ENCODE data around the gene IRF6. TPM values are rescaled to one million over a fixed set of nuclear protein-coding genes. Genes with fewer than 3 reads are reported as not detected.
"Not testable (repeated sequence)": the region's sequence is repeated elsewhere in the genome, so short reads cannot be mapped to it uniquely, and the experiment has no call there.

The IRF6 gene
- total RNA-seq, 2 donors from 2014 or later, result 0.35 to 1.7 TPM

DNA sequence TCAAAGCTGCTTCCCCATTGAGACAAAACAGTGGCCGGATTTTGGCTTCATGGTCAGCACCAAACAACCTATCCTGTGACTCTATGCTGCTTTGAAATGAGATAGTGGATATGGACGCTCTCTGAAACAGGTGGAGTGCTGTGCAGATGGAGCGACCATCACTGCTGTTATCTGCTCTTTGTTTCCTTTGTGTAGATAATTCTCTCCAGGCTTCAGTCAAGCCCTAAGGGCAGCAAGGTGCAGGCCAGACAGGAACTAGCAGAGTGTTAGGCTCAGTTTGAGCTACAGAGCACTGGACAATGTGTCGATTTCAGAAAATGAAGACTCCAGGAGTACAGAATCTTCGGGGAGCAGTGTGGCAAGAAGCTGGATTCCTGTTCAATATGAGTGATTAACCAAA, 4.8 kb upstream of the IRF6 start:
- Mint-ChIP-seq H3K36me3 (ENCODE audit: low read depth) (no peaks in the 10 kb centered on the region), H3K9me3 (no peaks in the 10 kb centered on the region), H3K27me3 (no peaks in the 10 kb centered on the region), H3K4me1 (peaks cover 12% of the 10 kb centered on the region), H3K27ac (no peak overlapping the region), H3K4me3 (no peak overlapping the region)
- no peak for ATAC-seq (replicated peaks)

DNA sequence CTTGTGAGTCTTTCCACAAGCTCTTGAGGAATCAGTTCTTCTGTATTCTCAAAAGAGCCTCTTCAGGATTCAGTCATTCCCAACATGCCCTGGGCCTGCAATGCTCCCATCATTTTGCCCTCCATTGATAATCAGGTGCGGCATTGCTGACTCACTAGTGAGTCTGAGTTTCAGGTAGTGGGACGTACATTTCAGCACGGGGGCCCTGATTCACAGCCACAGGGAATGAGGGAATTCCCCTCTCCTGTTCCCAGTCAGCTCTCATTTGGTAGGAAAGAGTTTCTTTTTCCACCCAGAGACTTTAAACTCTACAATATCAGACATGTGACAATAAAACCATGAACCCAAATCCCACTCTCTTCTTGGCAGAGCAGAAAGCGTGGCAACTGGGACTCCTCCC, 3.7 kb upstream of the IRF6 start:
- Mint-ChIP-seq H3K4me3 (no peak overlapping the region), H3K9me3 (no peaks in the 10 kb centered on the region), H3K27ac (no peak overlapping the region), H3K36me3 (ENCODE audit: low read depth) (no peaks in the 10 kb centered on the region), H3K27me3 (peaks cover 4% of the 10 kb centered on the region), H3K4me1 (peaks cover 13% of the 10 kb centered on the region)
- peak; percentile 18 for ATAC-seq (replicated peaks)

DNA sequence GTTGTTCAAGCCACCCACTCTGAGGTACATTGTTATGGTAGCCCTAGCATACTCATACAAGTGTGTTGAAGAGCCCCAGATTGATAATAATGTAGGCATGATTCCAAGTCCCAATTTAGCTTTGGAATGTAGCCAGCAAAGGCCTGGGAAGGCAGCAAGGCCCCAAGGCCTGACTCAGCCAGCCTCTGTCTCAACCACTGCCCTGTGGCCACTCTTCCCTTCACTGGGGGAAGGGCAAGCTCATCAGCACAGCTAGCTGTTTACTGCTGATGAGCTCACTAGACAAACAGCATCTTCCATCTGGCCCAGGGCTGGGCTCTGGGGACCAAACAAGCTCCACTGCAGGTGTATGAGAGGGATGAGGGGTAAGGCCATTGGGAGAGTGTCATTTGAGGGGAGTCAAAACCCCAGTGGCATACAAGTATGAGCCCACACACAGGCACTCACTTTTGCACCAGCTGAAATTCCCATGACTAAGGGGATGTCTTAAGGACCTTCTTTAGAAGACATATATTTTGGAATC, 2.2 kb upstream of the IRF6 start:
- H3K4me3 Mint-ChIP-seq, result no peak overlapping the region
- H3K36me3 Mint-ChIP-seq (ENCODE audit: low read depth), result no peaks in the 10 kb centered on the region
- no peak for ATAC-seq (replicated peaks)
- H3K27ac Mint-ChIP-seq, result no peak overlapping the region
- peaks cover 17% of the 10 kb centered on the region for H3K4me1 Mint-ChIP-seq
- peaks cover 8% of the 10 kb centered on the region for H3K27me3 Mint-ChIP-seq
- H3K9me3 Mint-ChIP-seq, result no peaks in the 10 kb centered on the region

- Mint-ChIP-seq H3K36me3 (ENCODE audit: low read depth) (no peaks in the 10 kb centered on the region), H3K9me3 (no peaks in the 10 kb centered on the region), H3K27ac (no peak overlapping the region), H3K4me3 (no peak overlapping the region), H3K27me3 (peaks cover 10% of the 10 kb centered on the region), H3K4me1 (peaks cover 17% of the 10 kb centered on the region)
- peak; percentile 41 for ATAC-seq (replicated peaks)
These were observed 1.6 kb upstream of the IRF6 start for GRCh38 chr1:209807509-209807908.

DNA sequence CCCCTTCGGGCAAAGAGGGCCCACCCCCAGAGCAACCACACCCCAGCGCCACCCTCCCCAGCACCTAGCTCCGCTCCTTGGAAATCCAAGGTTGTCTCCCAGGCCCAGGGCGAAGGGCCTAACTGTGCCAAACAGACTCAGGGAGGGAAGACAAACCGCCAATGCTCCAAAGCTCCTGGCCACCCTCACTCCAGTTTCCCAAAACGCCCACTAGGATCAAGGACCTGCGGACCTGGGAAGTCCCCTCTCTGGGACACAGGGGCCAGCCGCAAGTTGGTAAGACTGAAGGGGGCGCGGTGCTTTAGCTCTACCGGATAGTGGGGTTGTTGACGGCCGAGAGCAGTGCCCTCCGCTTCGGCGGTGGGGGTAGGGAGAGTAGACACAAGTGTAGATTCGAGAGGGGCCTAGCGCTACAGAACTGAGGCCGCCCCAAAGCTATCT, 581 bp downstream of the IRF6 start:
- Mint-ChIP-seq H3K27me3 (peaks cover 16% of the 10 kb centered on the region), H3K27ac (peak overlapping the region; percentile 67), H3K36me3 (ENCODE audit: low read depth) (no peaks in the 10 kb centered on the region), H3K9me3 (no peaks in the 10 kb centered on the region), H3K4me3 (peak overlapping the region; percentile 89), H3K4me1 (peaks cover 17% of the 10 kb centered on the region)
- ATAC-seq (replicated peaks), result no peak

GRCh38 chr1:209803568-209803967, 2.4 kb downstream of the IRF6 start:
- Mint-ChIP-seq H3K9me3 (no peaks in the 10 kb centered on the region), H3K36me3 (ENCODE audit: low read depth) (no peaks in the 10 kb centered on the region), H3K27me3 (peaks cover 16% of the 10 kb centered on the region), H3K4me1 (peaks cover 17% of the 10 kb centered on the region), H3K4me3 (no peak overlapping the region), H3K27ac (no peak overlapping the region)
- ATAC-seq (replicated peaks), result no peak

GRCh38 chr1:209802780-209803152, 3.2 kb downstream of the IRF6 start:
- no peaks in the 10 kb centered on the region for H3K9me3 Mint-ChIP-seq
- peaks cover 16% of the 10 kb centered on the region for H3K27me3 Mint-ChIP-seq
- H3K4me1 Mint-ChIP-seq, result peaks cover 17% of the 10 kb centered on the region
- no peaks in the 10 kb centered on the region for H3K36me3 Mint-ChIP-seq (ENCODE audit: low read depth)
- H3K27ac Mint-ChIP-seq, result no peak overlapping the region
- ATAC-seq (replicated peaks), result no peak
- H3K4me3 Mint-ChIP-seq, result no peak overlapping the region

DNA sequence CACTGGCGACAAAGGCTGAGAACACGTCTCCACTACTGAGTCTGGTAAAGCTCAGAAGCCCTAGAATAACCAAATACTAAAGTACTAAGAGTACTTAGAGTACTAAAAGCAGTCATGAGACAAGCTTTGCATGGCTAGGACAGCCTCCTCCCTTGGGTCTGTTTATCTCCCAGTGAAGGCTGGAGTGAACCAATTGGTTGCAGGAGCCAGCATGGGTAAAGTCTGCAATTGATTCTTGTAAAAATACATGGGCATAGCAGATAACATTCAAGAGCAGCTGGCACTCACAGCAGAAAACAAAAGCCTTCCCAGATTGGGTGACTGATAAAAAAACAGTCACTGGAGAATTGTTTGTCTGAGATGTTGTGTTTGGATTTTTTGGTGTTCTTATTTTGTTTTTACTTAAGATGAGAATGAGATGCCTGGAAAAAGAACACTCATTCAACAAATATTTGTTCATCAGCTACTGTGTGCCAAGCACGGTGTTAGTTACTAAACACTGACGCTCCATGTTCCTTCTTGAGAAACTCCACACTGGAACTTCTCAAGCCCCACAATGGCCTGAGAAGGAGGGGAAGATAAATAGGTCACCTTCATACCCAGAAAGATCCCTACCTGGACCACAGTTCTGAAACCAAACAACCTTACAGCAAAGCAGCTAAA, 3.7 kb downstream of the IRF6 start:
- peaks cover 13% of the 10 kb centered on the region for H3K4me1 Mint-ChIP-seq
- no peaks in the 10 kb centered on the region for H3K36me3 Mint-ChIP-seq (ENCODE audit: low read depth)
- ATAC-seq (replicated peaks), result no peak
- peaks cover 16% of the 10 kb centered on the region for H3K27me3 Mint-ChIP-seq
- H3K9me3 Mint-ChIP-seq, result no peaks in the 10 kb centered on the region
- H3K27ac Mint-ChIP-seq, result no peak overlapping the region
- H3K4me3 Mint-ChIP-seq, result no peak overlapping the region

- H3K36me3 Mint-ChIP-seq (ENCODE audit: low read depth), result no peaks in the 10 kb centered on the region
- H3K9me3 Mint-ChIP-seq, result no peaks in the 10 kb centered on the region
- no peak overlapping the region for H3K4me3 Mint-ChIP-seq
- H3K27ac Mint-ChIP-seq, result no peak overlapping the region
- no peak for ATAC-seq (replicated peaks)
- peaks cover 13% of the 10 kb centered on the region for H3K4me1 Mint-ChIP-seq
- peaks cover 19% of the 10 kb centered on the region for H3K27me3 Mint-ChIP-seq
These were observed 4.7 kb downstream of the IRF6 start for GRCh38 chr1:209800984-209801834.

- Mint-ChIP-seq H3K27ac (no peak overlapping the region), H3K4me3 (no peak overlapping the region), H3K27me3 (peaks cover 18% of the 10 kb centered on the region), H3K36me3 (ENCODE audit: low read depth) (no peaks in the 10 kb centered on the region), H3K9me3 (no peaks in the 10 kb centered on the region), H3K4me1 (peaks cover 5% of the 10 kb centered on the region)
- ATAC-seq (replicated peaks), result no peak
These were observed 7.8 kb downstream of the IRF6 start for GRCh38 chr1:209797978-209798639.

- H3K4me1 Mint-ChIP-seq; H3K9me3 Mint-ChIP-seq; ATAC-seq (replicated peaks); H3K4me3 Mint-ChIP-seq; H3K36me3 Mint-ChIP-seq (ENCODE audit: low read depth); H3K27ac Mint-ChIP-seq: not testable (repeated sequence)
- peaks cover 13% of the 10 kb centered on the region for H3K27me3 Mint-ChIP-seq
These were observed 12.2 kb downstream of the IRF6 start for GRCh38 chr1:209793711-209794110.

DNA sequence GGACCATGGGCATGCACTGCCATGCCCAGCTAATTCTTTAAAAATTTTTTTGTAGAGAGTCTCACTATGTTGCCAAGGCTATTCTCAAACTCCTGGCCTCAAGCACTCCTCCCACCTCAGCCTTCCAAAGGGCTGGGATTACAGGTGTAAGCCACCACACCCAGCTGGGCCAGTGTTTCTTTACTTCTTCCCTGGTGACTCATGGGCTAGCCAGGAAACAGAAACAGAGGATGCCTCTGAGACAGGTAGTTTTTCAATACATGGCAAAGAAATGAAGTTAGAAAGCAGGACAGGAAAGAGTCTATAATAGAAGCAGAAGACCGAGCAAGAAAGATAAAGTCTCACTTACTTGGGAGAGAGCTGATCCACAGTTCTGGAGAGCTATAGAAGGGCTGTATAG, 14.0 kb downstream of the IRF6 start:
- Mint-ChIP-seq H3K4me1 (peaks cover 5% of the 10 kb centered on the region), H3K4me3 (no peak overlapping the region), H3K27ac (no peak overlapping the region), H3K27me3 (peaks cover 13% of the 10 kb centered on the region), H3K36me3 (ENCODE audit: low read depth) (no peaks in the 10 kb centered on the region), H3K9me3 (no peaks in the 10 kb centered on the region)
- ATAC-seq (replicated peaks), result no peak

- no peak for ATAC-seq (replicated peaks)
- Mint-ChIP-seq H3K36me3 (ENCODE audit: low read depth) (no peaks in the 10 kb centered on the region), H3K4me3 (no peak overlapping the region), H3K4me1 (no peaks in the 10 kb centered on the region), H3K27ac (no peak overlapping the region), H3K27me3 (peaks cover 10% of the 10 kb centered on the region), H3K9me3 (no peaks in the 10 kb centered on the region)
These were observed 15.4 kb downstream of the IRF6 start for GRCh38 chr1:209790286-209791193.

DNA sequence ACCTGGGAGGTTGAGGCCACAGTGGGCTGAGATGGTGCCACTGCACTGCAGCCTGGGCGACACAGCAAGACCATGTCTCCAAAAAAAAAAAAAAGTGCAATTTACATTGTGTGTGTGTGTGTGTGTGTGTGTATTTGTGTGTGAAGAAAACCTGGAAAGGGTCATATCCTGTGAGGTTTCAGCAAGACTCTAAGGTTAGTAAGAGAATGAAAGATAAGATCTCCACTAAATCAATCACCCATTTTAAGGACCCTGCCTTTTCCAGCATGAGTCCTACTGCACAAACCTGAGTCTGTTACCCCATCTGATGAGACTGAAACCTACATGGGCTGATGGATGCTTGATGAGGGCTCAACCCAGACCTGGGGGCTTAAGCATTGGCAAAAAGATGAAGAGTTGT, 16.7 kb downstream of the IRF6 start:
- H3K27ac Mint-ChIP-seq, result no peak overlapping the region
- H3K27me3 Mint-ChIP-seq, result peaks cover 9% of the 10 kb centered on the region
- peaks cover 2% of the 10 kb centered on the region for H3K4me1 Mint-ChIP-seq
- no peak overlapping the region for H3K4me3 Mint-ChIP-seq
- no peak for ATAC-seq (replicated peaks)
- no peaks in the 10 kb centered on the region for H3K9me3 Mint-ChIP-seq
- H3K36me3 Mint-ChIP-seq (ENCODE audit: low read depth), result no peaks in the 10 kb centered on the region

Measured in activated T-helper 17 cell treated with anti-CD3 and anti-CD28 coated beads, Interleukin-2, amount 50 U/mL, for 72 hours (primary cell).